Islet of Langerhans (tissue), 1 donor: Measurements from ENCODE around the gene FNIP1.
A peak's percentile ranks its signal among the peaks of the same experiment; 100 is the strongest.
"Not testable (repeated sequence)": the region's sequence is repeated elsewhere in the genome, so short reads cannot be mapped to it uniquely, and the experiment has no call there.

Experiments used
- FAIRE-seq: peaks from one replicate; lab custom pipeline; 2011; peaks lifted over from hg19 to GRCh38; lab: Jason Lieb, UNC

Gene FNIP1

DNA sequence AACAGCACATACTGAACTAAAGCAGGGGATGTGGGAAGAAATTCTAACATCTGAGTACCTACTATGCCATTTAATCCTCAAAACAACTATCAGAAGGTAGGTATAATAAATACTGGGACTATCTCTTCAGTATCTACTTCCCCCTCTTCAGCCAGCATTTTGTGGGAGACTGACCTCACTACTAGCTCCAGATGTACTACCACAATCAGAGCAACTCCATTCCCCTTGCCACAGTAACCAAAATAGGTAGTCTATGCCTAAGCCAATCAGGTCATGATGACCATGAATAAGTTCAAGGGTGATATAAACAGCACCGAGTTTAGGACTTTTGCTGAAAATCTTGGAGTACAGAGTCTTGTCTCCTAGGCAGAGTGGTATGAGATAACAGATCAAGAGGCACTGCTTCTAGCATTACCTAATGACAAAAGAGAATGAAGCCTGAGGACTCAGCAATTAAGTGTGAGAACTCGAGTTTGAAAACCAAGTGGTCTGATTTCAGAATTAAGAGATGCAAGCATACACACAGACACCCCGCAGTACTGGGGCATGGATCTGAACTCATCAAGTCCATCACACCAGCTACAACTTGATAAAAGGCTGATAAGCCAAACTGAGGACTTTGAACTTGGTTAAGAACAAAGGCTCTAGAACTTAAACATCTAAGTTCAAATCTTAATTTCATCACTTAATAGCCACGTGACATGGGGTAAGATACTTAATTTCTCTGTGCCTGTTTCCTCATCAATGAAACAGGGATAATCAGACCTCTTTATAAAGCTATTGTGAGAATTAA, 9.7 kb downstream of the FNIP1 start:
- FAIRE-seq, result no peak

DNA sequence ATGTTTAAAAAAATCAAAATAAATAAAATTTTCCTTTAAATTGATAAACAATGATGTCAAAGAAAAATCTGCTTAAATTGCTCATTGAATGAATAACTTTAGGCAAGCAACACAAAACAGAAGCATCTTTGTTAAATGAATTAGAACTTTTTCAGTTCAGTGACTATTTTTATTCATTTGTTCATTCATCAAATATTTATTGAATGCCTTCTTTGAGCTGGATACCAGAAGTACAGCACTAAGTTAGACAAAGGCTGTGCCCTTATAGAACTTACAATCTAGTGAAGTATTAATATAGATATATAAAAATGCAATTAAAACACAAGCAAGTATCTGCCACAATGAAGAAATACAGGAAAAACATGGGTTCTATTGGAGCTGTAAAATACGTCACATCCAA, 10.8 kb downstream of the FNIP1 start:
- no peak for FAIRE-seq

DNA sequence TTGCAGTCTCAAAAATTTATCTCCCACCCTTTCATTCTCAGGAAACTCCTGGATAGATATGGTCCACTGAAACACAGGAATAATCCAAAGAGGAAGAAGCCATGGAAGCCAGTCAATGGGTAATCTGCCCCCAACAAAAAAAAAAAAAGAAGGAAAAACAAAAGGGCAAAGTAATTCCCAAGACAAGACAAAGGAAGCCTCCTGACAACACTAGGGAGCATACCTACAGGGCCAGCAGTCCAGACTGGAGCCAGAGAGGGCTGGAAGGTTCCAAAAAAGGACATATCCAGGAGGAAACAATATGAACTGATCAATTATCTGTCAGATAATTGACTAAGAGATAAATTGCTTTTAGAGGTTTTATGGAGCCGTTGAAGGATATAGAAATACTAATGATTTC, 12.9 kb downstream of the FNIP1 start:
- FAIRE-seq, result no peak

DNA sequence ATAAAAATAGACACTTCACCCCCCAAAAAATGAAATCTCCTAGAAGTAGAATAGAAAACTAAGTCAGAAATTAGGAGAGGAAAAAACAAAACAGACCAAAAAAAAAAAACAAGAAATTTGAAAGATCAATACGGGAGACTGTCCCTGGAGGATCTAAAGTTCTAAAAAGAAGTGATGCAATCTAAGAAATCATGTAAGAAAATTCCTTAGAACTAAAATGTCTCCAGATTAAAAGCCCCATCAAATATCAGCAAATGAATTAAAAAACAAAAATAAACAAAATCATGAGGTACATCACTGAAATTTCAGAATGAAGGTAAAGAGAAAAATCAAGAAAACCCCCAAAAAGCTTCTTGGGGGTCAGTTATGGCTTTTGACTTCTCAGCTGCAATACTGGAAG, 13.5 kb downstream of the FNIP1 start:
- FAIRE-seq, result no peak

DNA sequence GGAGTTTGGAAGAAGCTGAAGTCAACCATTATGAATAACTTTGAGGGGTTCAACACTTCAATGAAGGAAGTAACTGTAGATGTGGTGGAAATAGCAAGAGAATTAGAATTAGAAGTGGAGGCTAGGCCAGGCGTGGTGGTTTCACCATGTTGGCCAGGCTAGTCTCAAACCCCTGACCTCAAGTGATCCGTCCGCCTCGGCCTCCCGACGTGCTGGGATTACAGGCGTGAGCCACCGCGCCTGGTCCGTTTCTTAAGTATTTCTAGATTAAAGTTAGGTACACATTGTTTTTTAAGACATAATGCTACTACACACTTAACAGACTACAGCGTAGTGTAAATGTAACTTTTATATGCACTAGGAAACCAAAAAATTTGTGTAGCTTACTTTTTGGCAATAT, 14.1 kb downstream of the FNIP1 start:
- FAIRE-seq, result no peak

DNA sequence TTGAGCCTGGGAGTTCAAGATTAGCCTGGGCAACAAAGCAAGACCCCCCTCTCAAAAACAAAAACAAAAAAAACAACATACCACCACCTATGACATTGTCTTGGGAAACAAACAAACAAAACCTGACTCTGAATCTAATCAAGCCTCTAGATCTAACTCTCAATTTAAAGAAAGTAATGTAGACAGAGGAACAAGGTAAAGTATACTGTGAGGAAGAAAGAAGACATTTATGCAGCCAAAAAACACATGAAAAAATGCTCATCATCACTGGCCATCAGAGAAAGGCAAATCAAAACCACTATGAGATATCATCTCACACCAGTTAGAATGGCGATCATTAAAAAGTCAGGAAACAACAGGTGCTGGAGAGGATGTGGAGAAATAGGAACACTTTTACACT, 18.7 kb downstream of the FNIP1 start:
- not testable (repeated sequence) for FAIRE-seq

DNA sequence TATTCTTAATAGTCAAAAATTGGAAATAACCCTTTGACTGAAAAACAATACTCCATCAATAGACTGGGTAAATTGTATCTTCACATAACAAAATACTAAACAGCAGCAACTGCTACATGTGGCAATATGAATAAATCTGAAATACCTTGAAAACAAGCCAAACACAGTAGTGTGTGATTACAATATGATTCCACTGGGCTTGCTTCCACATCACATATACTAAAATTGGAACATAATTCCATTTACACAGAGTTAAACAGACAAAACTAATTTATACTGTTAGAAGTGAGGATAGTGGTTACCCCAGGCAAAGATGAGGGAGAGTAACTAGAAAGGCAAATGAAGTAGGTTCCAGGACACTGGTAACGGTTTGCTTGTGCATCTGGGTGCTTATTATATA, 20.4 kb downstream of the FNIP1 start:
- no peak for FAIRE-seq

DNA sequence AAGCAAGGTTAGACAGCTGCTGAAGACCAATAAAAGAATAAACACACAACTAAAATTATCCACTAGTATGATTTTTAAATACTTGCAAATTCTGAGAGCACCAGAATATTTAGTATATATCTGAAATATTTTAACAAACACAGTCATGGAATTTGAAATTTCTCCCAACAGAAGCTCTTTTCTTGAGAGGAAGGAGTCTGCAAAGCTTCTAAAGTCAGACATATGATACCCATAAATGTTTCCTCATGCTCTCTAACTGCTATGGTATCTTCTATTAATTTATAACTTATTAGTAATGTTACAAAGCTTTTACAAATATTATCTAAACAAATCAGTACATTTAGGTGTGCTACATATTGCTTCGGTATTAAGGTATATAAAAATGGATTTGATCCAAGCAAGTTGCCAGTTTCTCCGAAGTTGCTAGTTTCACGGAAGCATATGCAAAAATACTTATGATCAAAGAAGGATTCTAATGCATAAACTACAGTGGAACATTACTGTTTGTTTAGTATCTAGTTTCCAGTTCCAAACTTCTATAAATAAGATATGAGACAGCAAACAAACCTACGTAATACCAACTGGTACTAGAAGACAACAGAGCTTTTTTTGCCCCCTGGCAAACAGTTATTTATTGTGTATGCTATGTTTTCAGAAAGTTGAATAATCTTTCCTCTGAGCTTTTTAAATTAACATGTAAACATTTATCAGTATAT, 22.0 kb downstream of the FNIP1 start:
- FAIRE-seq, result peak; percentile 24

DNA sequence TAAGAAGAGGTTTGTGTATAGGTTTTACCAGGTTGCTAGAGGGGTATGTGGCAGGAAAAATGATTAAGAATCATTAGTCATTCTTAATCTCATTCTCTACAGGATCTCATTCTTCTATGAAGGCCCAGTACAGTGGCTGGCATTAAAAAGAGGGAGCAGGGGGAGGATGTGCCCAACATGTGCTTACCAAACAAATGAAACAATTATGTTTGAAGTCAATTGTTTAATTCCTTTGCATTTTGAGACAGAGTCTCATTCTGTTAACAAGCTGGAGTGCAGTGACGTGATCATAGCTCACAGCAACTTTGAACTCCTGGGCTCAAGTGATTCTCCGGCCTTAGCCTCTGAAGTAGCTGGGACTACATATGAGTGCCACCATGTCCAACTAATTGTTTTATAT, 23.0 kb downstream of the FNIP1 start:
- FAIRE-seq, result no peak

DNA sequence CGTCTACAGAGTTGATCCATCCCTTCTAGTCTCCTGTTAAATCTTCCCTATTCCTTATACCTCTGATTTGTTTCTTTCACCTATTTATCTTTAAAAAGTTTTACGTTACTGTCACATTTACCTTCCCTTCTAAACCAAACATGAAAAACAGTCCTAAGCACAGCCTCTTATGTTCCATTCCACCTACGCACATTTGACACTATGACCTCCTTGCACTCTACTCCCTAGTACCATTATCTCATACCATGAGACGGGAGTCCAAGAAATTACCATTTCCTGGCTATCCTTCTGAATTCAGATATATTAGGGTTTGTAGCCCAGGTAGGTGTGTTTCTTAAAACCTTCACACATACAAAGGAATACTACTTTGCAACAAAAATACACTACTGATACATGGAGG, 25.1 kb downstream of the FNIP1 start:
- FAIRE-seq, result no peak

DNA sequence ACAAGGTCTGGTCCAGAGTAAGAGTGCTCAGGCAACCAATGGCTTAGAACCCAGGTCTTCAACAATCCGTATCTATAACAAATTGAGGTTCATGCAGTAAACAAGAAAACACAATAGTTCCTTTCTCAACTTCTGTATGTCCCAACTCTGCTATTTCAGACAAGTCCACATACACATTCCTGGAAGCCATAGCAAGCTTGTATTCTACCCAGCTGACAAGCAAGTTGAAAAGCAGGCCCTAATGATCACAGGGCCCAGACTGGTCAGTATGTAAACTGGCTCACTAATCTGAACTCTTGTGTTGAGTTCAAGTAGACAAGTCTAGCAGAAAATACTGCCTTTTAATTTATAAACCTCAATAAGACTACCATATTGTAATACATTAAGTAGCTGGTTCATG, 26.9 kb downstream of the FNIP1 start:
- FAIRE-seq, result no peak

DNA sequence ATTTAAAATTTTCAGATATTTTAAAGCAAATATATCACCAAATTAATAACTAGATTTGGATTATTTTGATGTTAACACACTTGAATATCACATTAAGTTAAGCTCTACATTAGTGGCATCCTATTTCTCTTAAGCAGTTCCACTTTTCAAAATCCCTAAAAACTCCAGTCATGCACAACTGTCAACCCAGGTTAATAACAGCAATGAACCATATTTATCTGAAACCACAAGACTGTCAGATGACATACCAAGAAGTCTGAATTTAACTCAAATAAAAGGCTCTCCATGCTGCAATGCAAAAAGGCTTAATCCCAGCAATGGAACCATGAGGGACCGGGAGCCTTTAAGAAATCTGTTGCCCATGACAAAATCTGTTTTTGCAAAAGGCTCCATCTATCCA, 27.5 kb downstream of the FNIP1 start:
- no peak for FAIRE-seq

DNA sequence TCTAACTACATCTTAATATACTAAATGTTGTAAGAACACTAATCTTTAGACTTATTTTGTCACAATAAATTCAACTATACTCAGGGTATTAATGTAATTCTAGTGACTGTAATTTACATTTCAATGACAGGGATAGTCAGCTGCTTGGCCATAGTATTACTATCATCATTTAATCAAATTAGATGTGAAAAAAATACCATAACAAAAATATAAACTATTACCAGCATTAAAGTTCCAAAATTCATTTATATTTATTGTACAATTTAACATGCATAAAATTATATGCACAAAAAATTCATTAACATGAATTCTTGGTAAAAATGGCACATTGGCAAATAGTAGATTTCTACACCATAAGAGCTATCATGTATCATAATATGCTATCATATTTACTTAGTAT, 28.9 kb downstream of the FNIP1 start:
- FAIRE-seq, result peak; percentile 75

DNA sequence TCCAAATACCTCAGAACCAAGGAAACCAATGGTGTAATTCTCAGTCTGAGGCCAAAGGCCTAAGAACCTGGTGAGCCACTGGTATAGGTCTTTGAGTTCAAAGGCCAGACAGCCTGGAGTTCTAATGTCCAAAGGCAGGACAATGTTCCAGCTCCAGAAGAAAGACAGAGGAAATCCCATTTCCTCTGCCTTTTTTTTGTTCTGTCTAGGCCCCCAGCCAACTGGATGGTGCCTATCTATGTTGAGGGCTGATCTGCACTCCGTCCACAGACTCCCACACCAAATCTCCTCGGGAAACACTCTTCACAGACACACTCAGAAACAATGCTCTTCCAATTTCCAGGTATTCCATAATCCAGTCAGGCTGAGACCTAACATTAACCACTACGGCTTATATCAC, 30.1 kb downstream of the FNIP1 start:
- no peak for FAIRE-seq

DNA sequence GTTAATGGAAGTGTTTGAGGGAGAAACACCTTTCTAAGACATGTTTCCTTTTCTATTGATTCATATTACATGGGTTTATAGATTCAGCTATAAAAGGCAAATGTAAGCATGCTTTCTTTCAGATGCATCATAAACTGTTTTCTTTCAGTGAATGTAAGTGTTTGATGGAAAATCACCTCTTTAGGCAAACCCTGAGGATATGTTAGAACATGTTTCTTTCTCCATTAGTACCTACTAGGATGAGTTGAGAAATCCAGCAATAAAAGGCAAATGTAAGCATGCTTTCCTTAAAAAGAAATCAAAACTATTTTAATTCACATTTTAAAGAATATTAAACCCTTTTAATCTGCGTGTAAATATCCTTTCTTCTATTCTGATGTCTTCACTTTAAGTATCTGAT, 31.6 kb downstream of the FNIP1 start:
- no peak for FAIRE-seq

DNA sequence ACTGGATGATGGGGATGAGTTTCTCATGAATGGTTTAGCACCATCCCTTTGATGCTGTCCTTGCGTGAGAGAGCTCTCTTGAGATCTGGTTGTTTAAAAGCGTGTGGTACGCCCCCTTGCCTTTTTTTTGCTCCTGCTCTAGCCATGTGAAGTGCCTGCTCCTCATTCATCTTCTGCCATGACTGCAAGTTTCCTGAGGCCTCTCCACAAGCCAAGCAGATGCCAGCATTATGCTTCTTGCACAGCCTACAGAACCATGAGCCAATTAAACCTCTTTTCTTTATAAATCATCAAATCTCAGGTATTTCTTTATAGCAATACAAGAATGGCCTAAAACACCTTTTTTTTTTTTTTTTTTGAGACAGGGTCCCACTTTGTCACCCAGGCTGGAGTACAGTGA, 32.8 kb downstream of the FNIP1 start:
- no peak for FAIRE-seq

DNA sequence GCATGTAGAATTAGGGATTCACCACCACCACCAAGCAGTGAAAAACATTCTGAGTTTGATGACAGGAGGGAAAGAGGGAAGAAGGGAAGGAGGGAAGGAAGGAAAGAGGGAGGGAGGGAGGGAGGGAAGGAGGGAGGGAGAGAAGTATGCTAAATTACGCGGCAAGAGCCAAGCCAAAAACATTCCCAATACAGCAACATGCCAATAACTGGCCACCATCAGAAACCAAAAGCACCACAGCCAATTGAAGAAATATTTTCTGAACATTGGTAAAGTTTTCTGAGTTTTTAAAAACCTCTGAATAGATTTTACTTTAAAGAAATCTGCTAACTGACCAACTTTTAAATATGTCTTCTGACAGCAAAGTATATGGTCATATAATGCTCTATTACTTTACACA, 36.0 kb downstream of the FNIP1 start:
- no peak for FAIRE-seq

DNA sequence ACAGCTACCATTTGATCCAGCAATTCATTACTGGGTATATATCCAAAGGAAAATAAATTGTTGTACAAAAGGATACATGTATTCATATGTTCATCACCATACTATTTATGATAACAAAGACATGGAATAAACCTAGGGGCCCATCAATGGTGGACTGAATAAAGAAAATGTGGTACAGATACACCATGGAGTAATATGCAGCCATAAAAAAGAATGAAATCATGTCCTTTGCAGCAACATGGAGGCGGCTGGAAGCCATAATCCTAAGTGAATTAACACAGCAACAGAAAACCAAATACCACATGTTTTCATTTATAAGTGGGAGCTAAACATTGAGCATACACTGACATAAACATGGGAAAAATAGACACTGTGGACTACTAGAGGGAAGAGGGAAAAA, 37.1 kb downstream of the FNIP1 start:
- FAIRE-seq, result no peak

DNA sequence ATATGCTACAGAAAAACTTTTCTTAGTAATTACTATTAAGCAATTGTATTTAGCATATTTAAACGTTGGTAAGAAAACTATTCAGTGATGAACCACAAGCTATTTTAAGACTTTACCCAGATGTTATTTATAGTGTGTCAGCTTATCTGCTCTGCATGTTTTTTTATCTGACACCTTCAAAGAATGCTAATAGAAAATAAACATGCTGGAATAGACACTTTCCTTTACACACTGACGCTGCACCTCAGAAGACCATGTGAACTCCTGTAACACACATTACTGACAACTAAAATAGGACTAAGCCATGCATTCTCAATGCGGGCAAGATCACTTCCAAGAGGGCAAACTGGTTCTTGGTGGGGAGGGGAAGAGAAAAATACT, 38.3 kb downstream of the FNIP1 start:
- FAIRE-seq, result peak; percentile 85

DNA sequence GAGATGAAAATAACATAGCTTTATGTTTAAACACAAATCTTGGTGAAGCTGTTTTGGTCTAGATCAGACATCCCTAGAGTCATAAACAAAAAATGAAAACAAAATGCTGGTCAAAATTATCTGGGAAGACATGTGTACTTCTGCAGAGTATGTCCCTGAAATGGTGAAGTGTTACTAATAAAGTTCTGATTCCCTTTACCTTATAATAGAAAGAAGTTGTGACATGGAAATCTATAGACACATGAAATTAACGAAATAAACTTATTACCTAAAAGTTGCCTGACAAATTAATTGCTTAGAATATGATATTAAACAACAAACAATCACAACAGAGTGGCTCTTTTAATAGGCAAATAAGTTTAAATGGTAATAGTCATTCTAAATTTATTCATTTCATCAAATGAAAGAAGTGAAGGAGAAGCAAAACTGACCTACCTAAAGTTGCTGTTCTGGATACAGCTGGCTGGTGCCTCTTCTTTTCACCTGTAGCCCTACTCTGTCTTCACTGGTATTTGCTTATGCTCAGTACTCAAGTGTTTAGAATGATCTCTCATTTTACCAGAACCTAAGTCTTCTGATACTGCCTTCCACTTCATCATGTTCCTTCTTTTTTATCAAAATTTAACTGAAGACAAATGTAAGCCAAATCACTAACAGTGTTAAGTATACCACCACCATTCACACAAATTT, 38.8 kb downstream of the FNIP1 start:
- FAIRE-seq, result peak; percentile 82

DNA sequence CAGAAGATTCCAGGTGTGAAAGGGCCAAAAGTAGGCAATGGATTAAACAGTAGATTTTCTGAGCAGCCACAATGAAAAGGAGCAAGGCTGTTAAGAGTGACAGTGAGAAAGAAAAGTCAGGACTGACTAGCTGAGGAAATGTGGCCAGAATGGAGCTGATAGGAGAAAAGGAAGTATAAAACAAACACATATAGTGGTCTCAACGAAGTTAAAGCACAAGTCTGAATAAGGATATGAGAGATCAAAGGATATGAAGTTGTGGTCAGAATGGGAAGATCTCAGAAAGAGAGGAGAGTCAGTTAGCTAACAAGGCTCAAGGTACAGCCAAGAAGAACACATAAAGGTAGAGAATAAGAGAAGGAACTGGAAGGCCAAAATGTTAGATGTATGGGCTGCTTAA, 39.9 kb downstream of the FNIP1 start:
- no peak for FAIRE-seq

DNA sequence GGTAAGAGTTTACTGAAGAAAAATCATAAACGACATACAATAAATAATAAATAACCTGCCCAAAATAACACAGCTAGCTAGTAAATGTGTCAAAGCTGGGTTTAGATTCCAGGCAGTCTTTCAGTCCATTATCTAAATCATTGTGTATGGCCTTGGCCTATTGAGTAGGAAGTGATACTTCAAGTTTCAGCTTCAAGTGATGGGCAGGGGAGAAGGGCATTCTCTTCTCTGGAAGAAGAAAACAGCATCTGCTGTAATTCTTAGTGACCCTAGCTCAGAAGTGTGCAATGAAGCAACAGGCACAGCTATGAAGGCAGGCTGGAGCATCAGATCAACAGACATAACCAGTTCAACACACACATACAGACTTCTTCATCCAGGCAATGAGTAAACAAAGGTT, 42.5 kb downstream of the FNIP1 start:
- FAIRE-seq, result no peak

DNA sequence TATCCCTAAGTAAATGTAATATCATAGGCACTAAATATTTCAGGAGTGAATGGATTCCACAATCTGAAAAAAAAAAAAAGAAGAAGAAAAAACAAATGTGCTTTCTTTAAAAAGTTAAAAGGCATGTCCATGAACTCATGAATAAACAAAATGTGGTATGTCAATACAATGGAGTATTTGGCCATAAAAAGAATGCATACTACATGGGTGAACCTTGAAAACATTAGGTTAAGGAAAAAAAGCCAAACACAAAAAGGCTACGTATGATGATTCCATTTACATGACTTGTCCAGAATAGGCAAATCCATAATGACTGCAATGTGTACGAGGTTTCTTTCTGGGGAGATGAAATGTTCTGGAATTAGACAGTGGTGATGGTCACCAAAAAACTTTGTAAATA, 45.3 kb downstream of the FNIP1 start:
- no peak for FAIRE-seq
